AG04450 (cell line): ENCODE results near the gene PRICKLE3. TPM values are rescaled to one million over a fixed set of nuclear protein-coding genes. Genes with fewer than 3 reads are reported as not detected.
A peak's percentile ranks its signal among the peaks of the same experiment; 100 is the strongest.

Source experiments
- CTCF ChIA-PET: fragments of 300-600, 350-600 bp; formaldehyde crosslinking; extraction: SDS; loops from one replicate; lab custom pipeline; 2022; ENCODE audit warnings: antibody characterized with exemption, inconsistent platforms; lab: Charles Lee
- POLR2A ChIA-PET: fragments of 350-600 bp; formaldehyde crosslinking; extraction: SDS; loops from one replicate; lab custom pipeline; 2021; ENCODE audit warnings: antibody characterized with exemption, inconsistent platforms; lab: Yijun Ruan, JAX
- DNase-seq: peaks from one replicate; pipeline ENCODE4 v3.0.0-alpha.2; 2011; ENCODE audit warnings: low read depth, low spot score
- H3K27ac ChIP-seq: one replicate; pipeline ENCODE4 v1.5.1; 2012; ENCODE audit warnings: low read depth, low read length, control low read depth
- H3K27me3 ChIP-seq: one replicate; pipeline ENCODE4 v1.6.0; 2012; ENCODE audit warnings: low read length; ENCODE audit not compliant: control insufficient read depth, insufficient read depth
- H3K4me3 ChIP-seq: 2 replicates; pipeline ENCODE4 v1.5.1; 2011; ENCODE audit warnings: mild to moderate bottlenecking, low read depth, low read length, control low read depth
- H3K9me3 ChIP-seq: 2 replicates; pipeline ENCODE4 v1.5.1; 2012; ENCODE audit warnings: low read length; ENCODE audit not compliant: control insufficient read depth, insufficient read depth
- CTCF ChIP-seq: IDR thresholded peaks from 2 replicates; pipeline ENCODE4 v1.5.1; 2011; ENCODE audit warnings: low read depth, low read length, control low read depth, inconsistent platforms
- polyA minus RNA-seq: library from RNA; depleted of rRNA, polyadenylated mRNA; stranded (reverse); fragments of >200 nt; gene quantifications from 2 replicates; pipeline ENCODE4 v1.2.3, GENCODE V29; 2011; rRNA and poly(A)+ RNA removed
- polyA plus RNA-seq: library from polyadenylated mRNA; depleted of rRNA; stranded (reverse); fragments of >200 nt; gene quantifications from 2 replicates; pipeline ENCODE4 v1.2.3, GENCODE V29; 2011; rRNA removed

The PRICKLE3 gene
- 3.6 and 4.1 TPM in 2 replicates for polyA plus RNA-seq
- 7.0 and 9.1 TPM in 2 replicates for polyA minus RNA-seq

- Histone ChIP-seq H3K9me3 (no peaks in the 10 kb centered on the region), H3K4me3 (peak within 1 kb of the TSS; percentile 69), H3K27ac (no peak within 1 kb of the TSS), H3K27me3 (no peaks in the 10 kb centered on the region)
- CTCF ChIA-PET, result interaction anchor here (1.1 kb wide), 1 partner anchor 23 kb away, joined by 3 read pairs; no protein-coding TSS in a partner anchor
- no peak for DNase-seq
- POLR2A ChIA-PET, result no interaction called here
- TF ChIP-seq CTCF, result peak; percentile 30; the same call in 1 of the 2 replicates
Measured at GRCh38 chrX:49186125-49187027, at the start of gene PRICKLE3. PRICKLE3 (minus strand) TSS chrX:49186373; CDS start chrX:49186297, 76 bp downstream.

GRCh38 chrX:49233887-49234555, 47.8 kb upstream of the PRICKLE3 start:
- ChIA-PET POLR2A (no interaction called here), CTCF (interaction anchor here (0.7 kb wide), 1 partner anchor 80 kb away, joined by 3 read pairs; no protein-coding TSS in a partner anchor)
- Histone ChIP-seq H3K9me3 (no peaks in the 10 kb centered on the region), H3K27ac (no peak overlapping the region), H3K4me3 (no peak overlapping the region), H3K27me3 (no peaks in the 10 kb centered on the region)
- no peak for TF ChIP-seq CTCF
- no peak for DNase-seq

- DNase-seq, result no peak
- Histone ChIP-seq H3K27me3 (no peaks in the 10 kb centered on the region), H3K4me3 (no peak within 1 kb of the TSS), H3K9me3 (no peaks in the 10 kb centered on the region), H3K27ac (no peak within 1 kb of the TSS)
- ChIA-PET POLR2A (no interaction called here), CTCF (no interaction called here)
- no peak for TF ChIP-seq CTCF
Measured at GRCh38 chrX:49233176-49233575, 47.0 kb upstream of the PRICKLE3 start, which contains the start of gene CACNA1F. CACNA1F (minus strand) TSS chrX:49233340; CDS start chrX:49233309, 31 bp downstream.

GRCh38 chrX:49232525-49232924, 46.4 kb upstream of the PRICKLE3 start:
- no peak for TF ChIP-seq CTCF
- no peaks in the 10 kb centered on the region for H3K27me3 ChIP-seq
- DNase-seq, result no peak
- H3K27ac ChIP-seq, result no peak overlapping the region
- ChIA-PET POLR2A (no interaction called here), CTCF (no interaction called here)
- H3K9me3 ChIP-seq, result no peaks in the 10 kb centered on the region
- no peak overlapping the region for H3K4me3 ChIP-seq
